Left lung (tissue), 10 donors: ENCODE measurements around the gene GRID1. TPM values are rescaled to one million over a fixed set of nuclear protein-coding genes. Genes with fewer than 3 reads are reported as not detected.

ENCODE experiments used
- ATAC-seq: fragments of 200-7000 bp; cut with Tn5 transposase; one replicate; pipeline ENCODE4 v1.9.1; 2020; ENCODE audit warnings: moderate library complexity
- DNase-seq, 4 donors: peaks; one replicate each; pipeline ENCODE4 v3.0.0-alpha.2; 2013 to 2020
- H3K27ac ChIP-seq, 2 donors: fragments of 200-600 bp; sonication (generic) in 1 of 2; one replicate each; pipeline versions ENCODE4 v1.5.0 to v1.8.0; 2020 to 2021
- H3K27me3 ChIP-seq, 2 donors: fragments of 200-600 bp; sonication (generic) in 1 of 2; one replicate each; pipeline versions ENCODE4 v1.5.0 to v1.8.0; 2020 to 2021
- H3K36me3 ChIP-seq, 2 donors: fragments of 200-600 bp; sonication (generic) in 1 of 2; one replicate each; pipeline versions ENCODE4 v1.5.0 to v1.8.0; 2020 to 2021
- H3K4me1 ChIP-seq, 2 donors: fragments of 200-600 bp; one replicate each; pipeline ENCODE4 v1.8.0; 2021
- H3K4me3 ChIP-seq, 2 donors: fragments of 200-600 bp; sonication (generic) in 1 of 2; one replicate each; pipeline versions ENCODE4 v1.5.0 to v1.8.0; 2020 to 2021; ENCODE audit warnings: mild to moderate bottlenecking in 1 of 2
- H3K9me3 ChIP-seq, 2 donors: fragments of 200-600 bp; sonication (generic) in 1 of 2; one replicate each; pipeline versions ENCODE4 v1.5.0 to v1.8.0; 2020 to 2021
- intact Hi-C, 2 donors: fragments of 100-400 bp; cut with DNase I; formaldehyde crosslinking; loops; one replicate each; pipeline versions ENCODE4 v1.11.2 to v1.14.2; 2022
- polyA plus RNA-seq, 6 donors: library from polyadenylated mRNA; unstranded; fragments of 120-200 nt; gene quantifications; one replicate each; pipeline ENCODE4 v1.2.1, GENCODE V29; 2013; ENCODE audit not compliant: insufficient read length in 6 of 6
- total RNA-seq, 2 donors: library from RNA; stranded (reverse); fragmentation: NEBNext Ultra II Directional; extraction: Animal tissue kit (Norgen Biotek cat#: 25700); gene quantifications; one replicate each; pipeline ENCODE4 v1.2.1, GENCODE V29; 2021
- TF ChIP-seq, protein P1 (sequence below), 2 donors: fragments of 200-600 bp; sonication (generic) in 1 of 2; IDR thresholded peaks; one replicate each; pipeline versions ENCODE4 v1.5.0 to v1.8.0; 2021; ENCODE audit warnings: antibody characterized with exemption in 2 of 2
- donor health status: DM: no; HTN: yes; CAD: no.
- donor health status: DM: no; HTN: no; CAD: no.

Gene GRID1
- total and polyA plus RNA-seq, 8 donors, result 0.81 to 2.6 (median 1.2) TPM

DNA sequence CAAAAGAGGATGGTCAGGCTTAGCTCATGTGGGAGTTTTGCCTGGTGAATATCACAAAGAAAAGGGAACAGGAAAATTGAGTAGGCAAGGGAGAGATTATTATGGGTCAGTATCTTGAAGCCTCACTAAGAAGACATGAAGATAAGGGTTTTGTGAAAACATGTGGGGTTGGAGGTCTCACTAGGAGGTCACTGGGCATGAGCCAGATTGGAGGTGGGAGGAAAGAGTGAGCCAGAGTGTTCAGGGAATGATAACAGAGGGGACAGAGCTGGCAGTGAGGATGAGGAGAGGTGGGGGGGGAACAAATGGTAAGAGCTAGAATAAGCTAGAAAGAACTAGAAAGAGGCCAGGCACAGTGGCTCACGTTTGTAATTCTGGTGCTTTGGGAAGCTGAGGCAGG, 374.3 kb downstream of the GRID1 start:
- no peak for ATAC-seq
- Histone ChIP-seq H3K9me3 (no peaks in the 10 kb centered on the region), H3K4me3 (no peak overlapping the region), H3K27me3 (no peaks in the 10 kb centered on the region), H3K4me1 (no peaks in the 10 kb centered on the region), H3K36me3 (no peaks in the 10 kb centered on the region), H3K27ac (no peak overlapping the region)
- intact Hi-C loops, result no loop called here
- TF ChIP-seq, protein P1, sequence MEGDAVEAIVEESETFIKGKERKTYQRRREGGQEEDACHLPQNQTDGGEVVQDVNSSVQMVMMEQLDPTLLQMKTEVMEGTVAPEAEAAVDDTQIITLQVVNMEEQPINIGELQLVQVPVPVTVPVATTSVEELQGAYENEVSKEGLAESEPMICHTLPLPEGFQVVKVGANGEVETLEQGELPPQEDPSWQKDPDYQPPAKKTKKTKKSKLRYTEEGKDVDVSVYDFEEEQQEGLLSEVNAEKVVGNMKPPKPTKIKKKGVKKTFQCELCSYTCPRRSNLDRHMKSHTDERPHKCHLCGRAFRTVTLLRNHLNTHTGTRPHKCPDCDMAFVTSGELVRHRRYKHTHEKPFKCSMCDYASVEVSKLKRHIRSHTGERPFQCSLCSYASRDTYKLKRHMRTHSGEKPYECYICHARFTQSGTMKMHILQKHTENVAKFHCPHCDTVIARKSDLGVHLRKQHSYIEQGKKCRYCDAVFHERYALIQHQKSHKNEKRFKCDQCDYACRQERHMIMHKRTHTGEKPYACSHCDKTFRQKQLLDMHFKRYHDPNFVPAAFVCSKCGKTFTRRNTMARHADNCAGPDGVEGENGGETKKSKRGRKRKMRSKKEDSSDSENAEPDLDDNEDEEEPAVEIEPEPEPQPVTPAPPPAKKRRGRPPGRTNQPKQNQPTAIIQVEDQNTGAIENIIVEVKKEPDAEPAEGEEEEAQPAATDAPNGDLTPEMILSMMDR (IDR thresholded peaks at IDR 0.05), result no peak
- DNase-seq, result no peak

DNA sequence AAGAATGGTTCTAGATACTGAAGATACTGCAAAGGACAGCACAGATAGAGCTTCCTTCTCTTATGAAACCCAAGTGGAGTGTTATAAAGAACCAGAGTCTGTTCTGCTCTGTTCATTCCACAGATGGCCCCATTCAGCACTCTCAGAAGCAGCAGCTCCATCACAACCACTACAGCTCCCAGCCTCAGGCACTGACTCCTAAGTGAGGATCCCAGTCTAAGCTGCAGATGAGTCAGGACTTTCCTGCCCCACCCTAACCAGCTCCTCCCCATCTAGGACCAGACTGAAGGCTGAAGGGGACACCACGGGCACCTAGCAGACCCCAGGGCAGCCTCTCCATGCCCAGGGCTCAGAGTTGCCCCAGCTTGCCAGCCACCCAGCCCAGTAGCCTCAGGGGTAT, 379.8 kb downstream of the GRID1 start:
- DNase-seq, result no peak

DNA sequence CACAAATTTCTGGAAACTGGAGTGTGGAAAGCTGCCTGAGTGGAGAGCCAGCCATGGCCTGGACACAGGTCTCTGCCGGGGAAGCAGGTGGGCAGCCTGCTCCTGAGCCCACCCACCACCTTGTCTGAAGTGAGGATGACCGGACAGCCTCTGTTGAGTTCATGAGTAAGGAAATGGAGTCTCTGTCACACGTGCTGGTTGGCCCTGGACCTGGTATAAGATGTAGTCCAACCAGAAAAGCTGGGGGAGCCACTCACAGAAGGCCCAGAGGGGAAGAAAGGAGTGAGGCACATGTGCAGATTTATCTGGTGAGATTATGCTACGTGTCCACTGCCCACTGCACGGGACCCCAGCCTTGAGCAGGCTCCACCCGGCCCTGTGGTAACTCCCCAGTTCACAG, 383.5 kb downstream of the GRID1 start:
- H3K27me3 ChIP-seq, result no peaks in the 10 kb centered on the region
- no peak for ATAC-seq
- no peak overlapping the region for H3K4me3 ChIP-seq
- no peaks in the 10 kb centered on the region for H3K4me1 ChIP-seq
- H3K9me3 ChIP-seq, result no peaks in the 10 kb centered on the region
- no peaks in the 10 kb centered on the region for H3K36me3 ChIP-seq
- TF ChIP-seq, protein P1 (IDR thresholded peaks at IDR 0.05), result no peak
- no peak for DNase-seq
- intact Hi-C loops, result no loop called here
- H3K27ac ChIP-seq, result no peak overlapping the region

More for the DNA sequence above, 379.8 kb downstream of the GRID1 start:
- H3K27me3 ChIP-seq, result no peaks in the 10 kb centered on the region
- no peak overlapping the region for H3K27ac ChIP-seq
- no peak overlapping the region for H3K4me3 ChIP-seq
- intact Hi-C loops, result no loop called here
- no peaks in the 10 kb centered on the region for H3K4me1 ChIP-seq
- H3K9me3 ChIP-seq, result no peaks in the 10 kb centered on the region
- no peaks in the 10 kb centered on the region for H3K36me3 ChIP-seq
- TF ChIP-seq, protein P1 (IDR thresholded peaks at IDR 0.05), result no peak
- no peak for ATAC-seq

DNA sequence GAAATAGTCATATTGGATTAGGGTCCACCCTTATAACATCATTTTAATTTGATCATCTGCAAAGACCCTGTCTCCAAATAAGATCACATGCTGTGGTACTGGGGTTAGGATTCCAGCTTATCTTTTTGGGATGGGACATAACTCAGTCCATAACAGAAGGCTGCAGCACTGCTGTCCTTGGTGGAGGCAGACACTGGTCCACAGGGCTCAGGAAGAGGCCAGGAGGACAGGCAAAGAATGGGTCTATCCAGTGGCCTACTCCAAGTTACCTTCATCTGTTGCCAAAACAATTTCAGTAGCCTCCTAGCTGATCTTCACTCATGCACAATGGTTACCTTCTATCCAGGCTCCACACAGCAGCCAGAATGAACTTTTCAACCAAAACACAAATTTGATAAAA, 387.0 kb downstream of the GRID1 start:
- H3K9me3 ChIP-seq, result no peaks in the 10 kb centered on the region
- ATAC-seq (no peak), DNase-seq (no peak)
- H3K27ac ChIP-seq, result no peak overlapping the region
- no peaks in the 10 kb centered on the region for H3K36me3 ChIP-seq
- no peak overlapping the region for H3K4me3 ChIP-seq
- H3K27me3 ChIP-seq, result no peaks in the 10 kb centered on the region
- intact Hi-C loops, result no loop called here
- TF ChIP-seq, protein P1 (IDR thresholded peaks at IDR 0.05), result no peak
- no peaks in the 10 kb centered on the region for H3K4me1 ChIP-seq

DNA sequence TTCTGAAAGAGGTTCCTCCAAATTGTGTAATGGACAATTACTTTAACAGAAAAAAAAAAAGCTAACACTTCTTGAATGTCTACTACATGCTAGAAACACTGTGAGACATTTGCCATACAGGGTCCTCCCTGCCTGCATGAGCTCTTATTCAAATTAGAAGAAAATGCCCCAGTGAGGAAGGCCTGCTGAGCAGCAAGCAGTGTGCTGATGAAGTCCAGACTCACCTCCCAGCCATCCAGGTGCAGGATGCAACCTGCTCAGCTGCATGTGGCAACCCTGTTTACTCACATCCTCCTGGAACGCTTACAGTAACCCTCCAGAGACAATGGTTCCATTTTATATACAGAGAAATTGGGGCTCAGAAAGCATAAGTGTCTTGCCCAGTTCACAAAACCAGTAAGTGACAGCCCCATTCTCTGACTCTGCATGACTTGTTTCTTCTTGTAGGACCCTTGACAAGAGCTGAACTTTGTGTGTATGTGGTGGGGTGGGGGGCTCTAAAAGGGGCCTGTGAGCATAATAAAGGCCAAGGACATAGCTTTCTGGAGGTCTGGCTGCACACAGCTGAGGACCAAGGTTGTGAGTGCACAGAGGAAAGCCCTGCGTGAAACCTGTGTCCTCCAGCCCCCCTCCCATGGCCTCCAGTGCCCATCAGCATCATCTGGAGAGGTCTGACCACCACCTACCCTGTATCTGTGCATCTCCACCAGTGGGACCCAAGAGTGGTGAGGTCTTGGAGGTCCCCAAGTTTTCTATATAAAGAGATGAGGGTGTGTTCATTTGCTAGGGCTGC, 387.8 kb downstream of the GRID1 start:
- no peak overlapping the region for H3K4me3 ChIP-seq
- no peaks in the 10 kb centered on the region for H3K9me3 ChIP-seq
- ATAC-seq, result no peak
- intact Hi-C loops, result no loop called here
- H3K27ac ChIP-seq, result no peak overlapping the region
- no peaks in the 10 kb centered on the region for H3K27me3 ChIP-seq
- TF ChIP-seq, protein P1 (IDR thresholded peaks at IDR 0.05), result no peak
- no peaks in the 10 kb centered on the region for H3K36me3 ChIP-seq
- no peak for DNase-seq
- no peaks in the 10 kb centered on the region for H3K4me1 ChIP-seq
